ENCODE results near the gene KCNB1. TPM values are rescaled to one million over a fixed set of nuclear protein-coding genes. Genes with fewer than 3 reads are reported as not detected.

The KCNB1 gene
- total and polyA plus RNA-seq, 2 donors (not counting 1 experiment from before 2014, with no cell fraction given), result under 0.01 to 0.07 TPM

DNA sequence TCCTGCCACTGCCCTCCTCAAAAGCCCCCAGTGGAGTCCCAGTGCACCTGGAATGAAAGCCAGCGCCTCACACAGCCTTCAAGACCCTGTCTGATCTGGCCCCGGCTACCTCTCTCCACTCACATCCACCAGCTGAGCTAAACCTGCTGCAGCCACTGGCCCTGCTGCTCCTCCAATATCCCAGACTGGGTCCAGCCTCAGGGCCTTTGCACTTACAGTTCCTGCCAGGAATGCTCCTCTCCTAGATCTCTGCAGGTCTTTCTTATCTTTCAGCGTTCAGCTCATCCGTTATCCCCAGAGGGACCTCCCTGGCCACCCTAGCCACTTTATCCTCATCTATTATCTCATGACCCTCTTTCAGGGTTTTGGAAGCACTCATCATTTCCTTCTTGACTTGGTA is 68.8 kb downstream of the KCNB1 start:
- no peaks in the 10 kb centered on the region for H3K79me2 ChIP-seq (ENCODE audit: control insufficient read depth, insufficient read depth, low read length)
- peaks cover 17% of the 10 kb centered on the region for H3K27me3 ChIP-seq (ENCODE audit: control insufficient read depth, insufficient read depth, low read length)
- no peak overlapping the region for H3K4me2 ChIP-seq (ENCODE audit: extremely low read depth, insufficient read depth, low read length)
- H3K9me3 ChIP-seq (ENCODE audit: control insufficient read depth, insufficient read depth, low read depth, low read length), result no peaks in the 10 kb centered on the region
- no peak for TF ChIP-seq EZH2 (IDR thresholded peaks at IDR 0.05; ENCODE audit: low read length, missing control alignments)
- TF ChIP-seq, protein P1, sequence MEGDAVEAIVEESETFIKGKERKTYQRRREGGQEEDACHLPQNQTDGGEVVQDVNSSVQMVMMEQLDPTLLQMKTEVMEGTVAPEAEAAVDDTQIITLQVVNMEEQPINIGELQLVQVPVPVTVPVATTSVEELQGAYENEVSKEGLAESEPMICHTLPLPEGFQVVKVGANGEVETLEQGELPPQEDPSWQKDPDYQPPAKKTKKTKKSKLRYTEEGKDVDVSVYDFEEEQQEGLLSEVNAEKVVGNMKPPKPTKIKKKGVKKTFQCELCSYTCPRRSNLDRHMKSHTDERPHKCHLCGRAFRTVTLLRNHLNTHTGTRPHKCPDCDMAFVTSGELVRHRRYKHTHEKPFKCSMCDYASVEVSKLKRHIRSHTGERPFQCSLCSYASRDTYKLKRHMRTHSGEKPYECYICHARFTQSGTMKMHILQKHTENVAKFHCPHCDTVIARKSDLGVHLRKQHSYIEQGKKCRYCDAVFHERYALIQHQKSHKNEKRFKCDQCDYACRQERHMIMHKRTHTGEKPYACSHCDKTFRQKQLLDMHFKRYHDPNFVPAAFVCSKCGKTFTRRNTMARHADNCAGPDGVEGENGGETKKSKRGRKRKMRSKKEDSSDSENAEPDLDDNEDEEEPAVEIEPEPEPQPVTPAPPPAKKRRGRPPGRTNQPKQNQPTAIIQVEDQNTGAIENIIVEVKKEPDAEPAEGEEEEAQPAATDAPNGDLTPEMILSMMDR (conservative IDR thresholded peaks at IDR 0.05 in 1 of 2, IDR thresholded peaks at IDR 0.05 in 1 of 2; ENCODE audit: low read depth in 1 of 2, low read length in 2 of 2), result no peak
- no peaks in the 10 kb centered on the region for H3K36me3 ChIP-seq (ENCODE audit: control insufficient read depth, insufficient read depth, low read length)
- H3K27ac ChIP-seq (ENCODE audit: insufficient read depth, low read length), result no peak overlapping the region
- H3K4me3 ChIP-seq (replicated peaks in 1 of 4; ENCODE audit: control extremely low read depth in 1 of 4, insufficient read depth in 1 of 4, low read depth in 3 of 4, low read length in 4 of 4), result no peak overlapping the region
- no peak overlapping the region for H2AFZ ChIP-seq (ENCODE audit: low read length)
- no peaks in the 10 kb centered on the region for H3K4me1 ChIP-seq (ENCODE audit: control insufficient read depth, extremely low read depth, insufficient read depth, low read length)
- H4K20me1 ChIP-seq (ENCODE audit: control insufficient read depth, extremely low read depth, insufficient read depth, low read length), result no peaks in the 10 kb centered on the region
- no peak for DNase-seq (ENCODE audit: low read depth in 2 of 2)
- no peak overlapping the region for H3K9ac ChIP-seq (ENCODE audit: insufficient read depth, low read length)

DNA sequence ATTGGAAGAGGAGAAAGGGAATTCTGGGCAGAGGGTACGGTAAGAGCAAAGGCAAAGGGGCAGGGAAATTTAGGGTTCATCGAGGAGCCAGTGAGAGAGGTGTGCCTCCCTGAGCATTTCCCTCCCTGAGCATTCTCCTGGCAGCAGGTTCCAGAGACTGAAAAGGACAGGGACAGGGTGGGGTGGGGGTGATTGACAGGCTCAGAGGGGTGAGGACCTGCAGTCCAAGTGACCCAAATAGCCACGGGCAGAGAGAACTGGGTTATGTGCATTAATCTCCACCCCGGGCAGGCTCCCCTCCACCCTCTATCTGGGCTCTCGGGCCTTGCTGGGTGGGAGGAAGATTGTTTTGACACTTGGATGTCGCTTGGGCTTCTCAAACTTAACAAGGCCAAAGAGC is 69.5 kb downstream of the KCNB1 start:
- peaks cover 17% of the 10 kb centered on the region for H3K27me3 ChIP-seq (ENCODE audit: control insufficient read depth, insufficient read depth, low read length)
- no peak overlapping the region for H2AFZ ChIP-seq (ENCODE audit: low read length)
- no peaks in the 10 kb centered on the region for H3K9me3 ChIP-seq (ENCODE audit: control insufficient read depth, insufficient read depth, low read depth, low read length)
- H3K36me3 ChIP-seq (ENCODE audit: control insufficient read depth, insufficient read depth, low read length), result no peaks in the 10 kb centered on the region
- H4K20me1 ChIP-seq (ENCODE audit: control insufficient read depth, extremely low read depth, insufficient read depth, low read length), result no peaks in the 10 kb centered on the region
- no peaks in the 10 kb centered on the region for H3K79me2 ChIP-seq (ENCODE audit: control insufficient read depth, insufficient read depth, low read length)
- no peak for TF ChIP-seq EZH2 (IDR thresholded peaks at IDR 0.05; ENCODE audit: low read length, missing control alignments)
- TF ChIP-seq, protein P1 (conservative IDR thresholded peaks at IDR 0.05 in 1 of 2, IDR thresholded peaks at IDR 0.05 in 1 of 2; ENCODE audit: low read depth in 1 of 2, low read length in 2 of 2), result no peak
- H3K4me3 ChIP-seq (replicated peaks in 1 of 4; ENCODE audit: control extremely low read depth in 1 of 4, insufficient read depth in 1 of 4, low read depth in 3 of 4, low read length in 4 of 4), result no peak overlapping the region
- H3K4me2 ChIP-seq (ENCODE audit: extremely low read depth, insufficient read depth, low read length), result no peak overlapping the region
- H3K4me1 ChIP-seq (ENCODE audit: control insufficient read depth, extremely low read depth, insufficient read depth, low read length), result no peaks in the 10 kb centered on the region
- no peak for DNase-seq (ENCODE audit: low read depth in 2 of 2)
- H3K27ac ChIP-seq (ENCODE audit: insufficient read depth, low read length), result no peak overlapping the region
- no peak overlapping the region for H3K9ac ChIP-seq (ENCODE audit: insufficient read depth, low read length)

DNA sequence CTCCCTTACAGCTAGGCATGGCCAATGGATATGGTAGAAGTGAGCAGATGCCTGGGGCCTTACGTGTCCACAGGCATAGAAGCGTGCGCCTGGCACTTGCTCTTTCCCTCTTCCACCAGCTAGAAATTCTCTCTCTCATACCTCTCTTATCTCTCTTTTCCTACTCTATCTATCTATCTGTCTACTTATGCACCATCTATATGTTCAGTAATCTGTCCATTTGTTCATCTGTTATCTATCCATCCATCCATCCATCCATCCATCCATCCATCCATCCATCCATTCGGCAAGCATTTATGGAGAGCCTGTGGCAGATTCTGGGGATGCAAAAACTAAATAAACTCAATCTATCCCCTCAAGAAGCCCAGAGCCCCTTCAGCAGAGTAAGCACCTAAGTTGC is 70.2 kb downstream of the KCNB1 start:
- no peak for TF ChIP-seq EZH2 (IDR thresholded peaks at IDR 0.05; ENCODE audit: low read length, missing control alignments)
- TF ChIP-seq, protein P1 (conservative IDR thresholded peaks at IDR 0.05 in 1 of 2, IDR thresholded peaks at IDR 0.05 in 1 of 2; ENCODE audit: low read depth in 1 of 2, low read length in 2 of 2), result no peak
- no peak for DNase-seq (ENCODE audit: low read depth in 2 of 2)
- H3K9me3 ChIP-seq (ENCODE audit: control insufficient read depth, insufficient read depth, low read depth, low read length), result no peaks in the 10 kb centered on the region
- no peaks in the 10 kb centered on the region for H4K20me1 ChIP-seq (ENCODE audit: control insufficient read depth, extremely low read depth, insufficient read depth, low read length)
- no peaks in the 10 kb centered on the region for H3K79me2 ChIP-seq (ENCODE audit: control insufficient read depth, insufficient read depth, low read length)
- no peak overlapping the region for H3K4me3 ChIP-seq (replicated peaks in 1 of 4; ENCODE audit: control extremely low read depth in 1 of 4, insufficient read depth in 1 of 4, low read depth in 3 of 4, low read length in 4 of 4)
- no peaks in the 10 kb centered on the region for H3K36me3 ChIP-seq (ENCODE audit: control insufficient read depth, insufficient read depth, low read length)
- no peak overlapping the region for H3K4me2 ChIP-seq (ENCODE audit: extremely low read depth, insufficient read depth, low read length)
- no peaks in the 10 kb centered on the region for H3K4me1 ChIP-seq (ENCODE audit: control insufficient read depth, extremely low read depth, insufficient read depth, low read length)
- H3K27ac ChIP-seq (ENCODE audit: insufficient read depth, low read length), result no peak overlapping the region
- H3K27me3 ChIP-seq (ENCODE audit: control insufficient read depth, insufficient read depth, low read length), result peaks cover 17% of the 10 kb centered on the region
- H3K9ac ChIP-seq (ENCODE audit: insufficient read depth, low read length), result no peak overlapping the region
- H2AFZ ChIP-seq (ENCODE audit: low read length), result no peak overlapping the region

Measured in fibroblast of lung (primary cell).